Uterus (tissue), 4 donors: ENCODE data around the gene STXBP5. TPM values are rescaled to one million over a fixed set of nuclear protein-coding genes. Genes with fewer than 3 reads are reported as not detected.
"Not testable (repeated sequence)": the region's sequence is repeated elsewhere in the genome, so short reads cannot be mapped to it uniquely, and the experiment has no call there.

Source experiments
- DNase-seq, 2 donors: peaks; one replicate each; pipeline ENCODE4 v3.0.0-alpha.2; 2019 to 2020
- H3K27ac ChIP-seq, 2 donors: fragments of 200-600 bp; sonication (generic); 1 replicate in 1 of 2; 2 replicates in 1 of 2; pipeline ENCODE4 v1.5.1; 2016 to 2018
- H3K27me3 ChIP-seq, 2 donors: fragments of 200-600 bp; sonication (generic); one replicate each; pipeline ENCODE4 v1.5.1; 2018 to 2019; ENCODE audit warnings: control low read depth in 1 of 2
- H3K36me3 ChIP-seq, 2 donors: fragments of 200-600 bp; sonication (generic); one replicate each; pipeline ENCODE4 v1.5.1; 2019; ENCODE audit warnings: control low read depth in 1 of 2
- H3K4me1 ChIP-seq, 2 donors: fragments of 200-600 bp; sonication (generic); one replicate each; pipeline ENCODE4 v1.5.1; 2018 to 2019; ENCODE audit warnings: control low read depth in 1 of 2
- H3K4me3 ChIP-seq, 2 donors: fragments of 200-600 bp; sonication (generic); 1 replicate in 1 of 2; 2 replicates in 1 of 2; pipeline ENCODE4 v1.5.1; 2018 to 2019; ENCODE audit warnings: mild to moderate bottlenecking in 1 of 2
- H3K9me3 ChIP-seq, 2 donors: fragments of 200-600 bp; sonication (generic); one replicate each; pipeline ENCODE4 v1.5.1; 2019; ENCODE audit warnings: control low read depth in 1 of 2
- CTCF ChIP-seq, 4 experiments: fragments of 200-600 bp in 2 of 4; fragments of 450-650 bp in 2 of 4; sonication (generic) in 2 of 4; IDR thresholded peaks; one replicate each; pipeline ENCODE4 v1.5.1; 2016 to 2019; ENCODE audit warnings: antibody characterized with exemption in 4 of 4, mild to moderate bottlenecking in 2 of 4, moderate library complexity in 1 of 4
- POLR2A ChIP-seq, 2 donors: fragments of 450-650 bp; IDR thresholded peaks; one replicate each; pipeline ENCODE4 v1.6.1; 2016; ENCODE audit warnings: antibody characterized with exemption in 2 of 2, mild to moderate bottlenecking in 1 of 2, moderate library complexity in 1 of 2
- intact Hi-C: fragments of 100-400 bp; cut with DNase I; formaldehyde crosslinking; loops from one replicate; pipeline ENCODE4 v1.15.1; 2023; ENCODE audit warnings: low total_unique reads
- total RNA-seq, 4 donors: library from RNA; depleted of rRNA in 3 of 4; stranded (reverse); fragments of >200 nt in 3 of 4; gene quantifications; one replicate each; pipeline versions ENCODE4 v1.1.0 to v1.2.4, GENCODE V29; 2014 to 2023
- donor health status: DM: yes; HTN: yes; CAD: no.

Gene STXBP5
- total RNA-seq, 4 donors from 2014 or later: 28.9 to 80.2 (median 36.9) TPM

GRCh38 chr6:147251072-147251471 lies 46.9 kb downstream of the STXBP5 start:
- TF ChIP-seq POLR2A (IDR thresholded peaks at IDR 0.05): no peak
- H3K9me3 ChIP-seq: no peaks in the 10 kb centered on the region

GRCh38 chr6:147254929-147255473 lies 50.8 kb downstream of the STXBP5 start:
- H3K4me3 ChIP-seq, DNase-seq, H3K36me3 ChIP-seq, H3K4me1 ChIP-seq, H3K27ac ChIP-seq, H3K9me3 ChIP-seq, H3K27me3 ChIP-seq, intact Hi-C loops: not testable (repeated sequence)

More at GRCh38 chr6:147251072-147251471, 46.9 kb downstream of the STXBP5 start:
- intact Hi-C loops: no loop called here
- H3K27me3 ChIP-seq: no peaks in the 10 kb centered on the region
- H3K4me1 ChIP-seq: no peaks in the 10 kb centered on the region
- H3K4me3 ChIP-seq: no peak overlapping the region
- no peaks in the 10 kb centered on the region for H3K36me3 ChIP-seq
- no peak overlapping the region for H3K27ac ChIP-seq
- DNase-seq: no peak

GRCh38 chr6:147255948-147256674 lies 51.9 kb downstream of the STXBP5 start:
- intact Hi-C loops: no loop called here
- TF ChIP-seq POLR2A (IDR thresholded peaks at IDR 0.05) (no peak), CTCF (IDR thresholded peaks at IDR 0.05) (no peak)

GRCh38 chr6:147257760-147258159 lies 53.5 kb downstream of the STXBP5 start:
- intact Hi-C loops: no loop called here
- H3K9me3 ChIP-seq: no peaks in the 10 kb centered on the region
- no peak for TF ChIP-seq POLR2A (IDR thresholded peaks at IDR 0.05)
- no peaks in the 10 kb centered on the region for H3K36me3 ChIP-seq
- no peaks in the 10 kb centered on the region for H3K27me3 ChIP-seq
- no peak for DNase-seq
- H3K4me3 ChIP-seq: no peak overlapping the region
- no peaks in the 10 kb centered on the region for H3K4me1 ChIP-seq
- no peak overlapping the region for H3K27ac ChIP-seq

More at GRCh38 chr6:147255948-147256674, 51.9 kb downstream of the STXBP5 start:
- no peaks in the 10 kb centered on the region for H3K36me3 ChIP-seq
- no peaks in the 10 kb centered on the region for H3K9me3 ChIP-seq
- DNase-seq: no peak
- H3K4me1 ChIP-seq: no peaks in the 10 kb centered on the region
- H3K4me3 ChIP-seq: no peak overlapping the region
- no peaks in the 10 kb centered on the region for H3K27me3 ChIP-seq
- H3K27ac ChIP-seq: no peak overlapping the region

- H3K4me3 ChIP-seq: no peak overlapping the region
- H3K9me3 ChIP-seq: no peaks in the 10 kb centered on the region
- H3K36me3 ChIP-seq: no peaks in the 10 kb centered on the region
- H3K27ac ChIP-seq: no peak overlapping the region
- TF ChIP-seq CTCF (IDR thresholded peaks at IDR 0.05): no peak
- no peak for TF ChIP-seq POLR2A (IDR thresholded peaks at IDR 0.05)
- no peak for DNase-seq
- intact Hi-C loops: no loop called here
- no peaks in the 10 kb centered on the region for H3K4me1 ChIP-seq
- H3K27me3 ChIP-seq: no peaks in the 10 kb centered on the region
Observed at GRCh38 chr6:147260091-147260490, 55.9 kb downstream of the STXBP5 start.

- DNase-seq: no peak
- no peaks in the 10 kb centered on the region for H3K4me1 ChIP-seq
- no peaks in the 10 kb centered on the region for H3K9me3 ChIP-seq
- no peak overlapping the region for H3K4me3 ChIP-seq
- intact Hi-C loops: no loop called here
- no peaks in the 10 kb centered on the region for H3K36me3 ChIP-seq
- no peak overlapping the region for H3K27ac ChIP-seq
- TF ChIP-seq POLR2A (IDR thresholded peaks at IDR 0.05) (no peak), CTCF (IDR thresholded peaks at IDR 0.05) (no peak)
- no peaks in the 10 kb centered on the region for H3K27me3 ChIP-seq
Observed at GRCh38 chr6:147262946-147263345, 58.7 kb downstream of the STXBP5 start.
